ENCODE data around the gene TEX264. TPM values are rescaled to one million over a fixed set of nuclear protein-coding genes. Genes with fewer than 3 reads are reported as not detected.

The TEX264 gene
- total RNA-seq, 4 donors from 2014 or later, result 74.3 to 135 (median 122) TPM

- H3K4me1 ChIP-seq, result peaks cover 0 to 6% of the 10 kb centered on the region in 2 donors
- H3K27me3 ChIP-seq, result no peaks in the 10 kb centered on the region
- H3K4me3 ChIP-seq (replicated peaks in 1 of 3), result no peak overlapping the region
- no peak for DNase-seq
- intact Hi-C loops (cut with DNase I), result no loop called here
- H3K27ac ChIP-seq, result no peak overlapping the region
- TF ChIP-seq POLR2A (IDR thresholded peaks at IDR 0.05), result no peak
- TF ChIP-seq, protein P1, sequence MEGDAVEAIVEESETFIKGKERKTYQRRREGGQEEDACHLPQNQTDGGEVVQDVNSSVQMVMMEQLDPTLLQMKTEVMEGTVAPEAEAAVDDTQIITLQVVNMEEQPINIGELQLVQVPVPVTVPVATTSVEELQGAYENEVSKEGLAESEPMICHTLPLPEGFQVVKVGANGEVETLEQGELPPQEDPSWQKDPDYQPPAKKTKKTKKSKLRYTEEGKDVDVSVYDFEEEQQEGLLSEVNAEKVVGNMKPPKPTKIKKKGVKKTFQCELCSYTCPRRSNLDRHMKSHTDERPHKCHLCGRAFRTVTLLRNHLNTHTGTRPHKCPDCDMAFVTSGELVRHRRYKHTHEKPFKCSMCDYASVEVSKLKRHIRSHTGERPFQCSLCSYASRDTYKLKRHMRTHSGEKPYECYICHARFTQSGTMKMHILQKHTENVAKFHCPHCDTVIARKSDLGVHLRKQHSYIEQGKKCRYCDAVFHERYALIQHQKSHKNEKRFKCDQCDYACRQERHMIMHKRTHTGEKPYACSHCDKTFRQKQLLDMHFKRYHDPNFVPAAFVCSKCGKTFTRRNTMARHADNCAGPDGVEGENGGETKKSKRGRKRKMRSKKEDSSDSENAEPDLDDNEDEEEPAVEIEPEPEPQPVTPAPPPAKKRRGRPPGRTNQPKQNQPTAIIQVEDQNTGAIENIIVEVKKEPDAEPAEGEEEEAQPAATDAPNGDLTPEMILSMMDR (IDR thresholded peaks at IDR 0.05), result no peak
- 91 to 96% methylated on average over 8 of the region's 8 CpGs for WGBS, 2 donors
- H3K9me3 ChIP-seq, result no peaks in the 10 kb centered on the region
- no peaks in the 10 kb centered on the region for H3K36me3 ChIP-seq
These were observed 21.9 kb downstream of the TEX264 start for GRCh38 chr3:51692980-51693395.

- WGBS, 2 donors, result 92 to 95% methylated on average over 4 to 10 of the region's 10 CpGs
These were observed 25.9 kb downstream of the TEX264 start for GRCh38 chr3:51696954-51697353.

DNA sequence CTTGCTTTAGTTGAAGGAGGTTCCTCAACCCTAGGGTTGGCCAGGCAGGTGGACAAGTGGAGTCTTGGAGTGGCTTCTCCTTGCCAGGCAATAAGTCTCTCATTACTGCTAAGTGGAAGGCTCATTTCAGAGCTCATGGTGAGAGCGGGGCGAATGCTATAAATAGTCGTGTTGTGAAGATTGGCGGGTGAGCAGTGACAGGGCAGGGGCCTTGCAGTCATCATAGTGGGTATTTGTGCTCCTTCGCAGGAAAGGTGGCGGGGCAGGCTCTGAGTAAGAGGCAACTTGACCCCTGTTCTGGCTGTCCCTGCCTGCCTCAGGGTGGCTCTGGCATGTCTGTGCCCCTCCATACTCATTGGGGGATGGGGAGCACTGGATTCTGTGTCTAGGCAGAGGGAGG lies 27.2 kb downstream of the TEX264 start:
- no peaks in the 10 kb centered on the region for H3K27me3 ChIP-seq
- WGBS, 2 donors, result 93 to 95% methylated on average over 6 of the region's 6 CpGs
- DNase-seq, result no peak
- no peak overlapping the region for H3K4me3 ChIP-seq (replicated peaks in 1 of 3)
- H3K4me1 ChIP-seq, result no peaks in the 10 kb centered on the region
- intact Hi-C loops (cut with DNase I), result no loop called here
- TF ChIP-seq POLR2A (IDR thresholded peaks at IDR 0.05), result no peak
- TF ChIP-seq, protein P1 (IDR thresholded peaks at IDR 0.05), result no peak
- H3K9me3 ChIP-seq, result no peaks in the 10 kb centered on the region
- no peak overlapping the region for H3K27ac ChIP-seq
- H3K36me3 ChIP-seq, result peaks cover 19 to 25% of the 10 kb centered on the region in 2 donors

More at GRCh38 chr3:51696954-51697353, 25.9 kb downstream of the TEX264 start:
- intact Hi-C loops (cut with DNase I), result no loop called here
- Histone ChIP-seq H3K27me3 (no peaks in the 10 kb centered on the region), H3K4me3 (replicated peaks in 1 of 3) (no peak overlapping the region), H3K4me1 (no peaks in the 10 kb centered on the region), H3K36me3 (peaks cover 17 to 23% of the 10 kb centered on the region in 2 donors), H3K9me3 (no peaks in the 10 kb centered on the region), H3K27ac (no peak overlapping the region)
- TF ChIP-seq, protein P1 (IDR thresholded peaks at IDR 0.05), result no peak
- no peak for TF ChIP-seq POLR2A (IDR thresholded peaks at IDR 0.05)
- no peak for DNase-seq

GRCh38 chr3:51700403-51700802 lies 29.4 kb downstream of the TEX264 start:
- TF ChIP-seq, protein P1 (IDR thresholded peaks at IDR 0.05), result no peak
- no peak for TF ChIP-seq POLR2A (IDR thresholded peaks at IDR 0.05)
- peaks cover 27 to 33% of the 10 kb centered on the region in 2 donors for H3K36me3 ChIP-seq

GRCh38 chr3:51702156-51702555 lies 31.1 kb downstream of the TEX264 start:
- WGBS, 2 donors, result 100% methylated on average over 2 of the region's 2 CpGs
- no peak for DNase-seq
- Histone ChIP-seq H3K4me3 (replicated peaks in 1 of 3) (no peak overlapping the region), H3K36me3 (peaks cover 27 to 33% of the 10 kb centered on the region in 2 donors), H3K4me1 (peaks cover 2 to 8% of the 10 kb centered on the region in 2 donors), H3K9me3 (no peaks in the 10 kb centered on the region), H3K27me3 (no peaks in the 10 kb centered on the region), H3K27ac (no peak overlapping the region)
- TF ChIP-seq, protein P1 (IDR thresholded peaks at IDR 0.05), result no peak
- no peak for TF ChIP-seq POLR2A (IDR thresholded peaks at IDR 0.05)
- intact Hi-C loops (cut with DNase I), result no loop called here

More at GRCh38 chr3:51700403-51700802, 29.4 kb downstream of the TEX264 start:
- H3K4me3 ChIP-seq (replicated peaks in 1 of 3), result no peak overlapping the region
- intact Hi-C loops (cut with DNase I), result no loop called here
- whole genome bisulfite sequencing, 2 donors, result 100% methylated on average over 2 of the region's 2 CpGs
- DNase-seq, result no peak
- no peaks in the 10 kb centered on the region for H3K4me1 ChIP-seq
- H3K27me3 ChIP-seq, result no peaks in the 10 kb centered on the region
- no peak overlapping the region for H3K27ac ChIP-seq
- no peaks in the 10 kb centered on the region for H3K9me3 ChIP-seq
